ENCODE results near the gene DAZL. TPM values are rescaled to one million over a fixed set of nuclear protein-coding genes. Genes with fewer than 3 reads are reported as not detected.

DAZL gene
- total and polyA plus RNA-seq, 10 of the 15 experiments (the other 5 are each of a cell fraction or from before 2014, with no cell fraction given), result 0.04 to 0.48 (median 0.13) TPM; not detected in 1

- TF ChIP-seq SKIL (IDR thresholded peaks at IDR 0.05; ENCODE audit: low read depth, poor library complexity, severe bottlenecking), result no peak
- no peak for TF ChIP-seq ASH2L (IDR thresholded peaks at IDR 0.05; ENCODE audit: borderline replicate concordance, low read depth)
Measured at GRCh38 chr3:16538507-16538906, 66.7 kb downstream of the DAZL start (continued).

- H3K4me1 ChIP-seq (ENCODE audit: control insufficient read depth, insufficient read depth, low read length), result no peaks in the 10 kb centered on the region
- no peaks in the 10 kb centered on the region for H3K79me2 ChIP-seq (ENCODE audit: control insufficient read depth, insufficient read depth, low read length)
- no peaks in the 10 kb centered on the region for H3K27me3 ChIP-seq (replicated peaks in 1 of 2; ENCODE audit: control insufficient read depth in 2 of 2, insufficient read depth in 2 of 2, low read length in 1 of 2)
- CTCF ChIA-PET, result interaction anchor here (0.9 to 3.0 kb wide), 5 partner anchors 8 to 269 kb away, joined by 3 to 11 read pairs (median 4); no protein-coding TSS in a partner anchor
- H3K27ac ChIP-seq (ENCODE audit: control insufficient read depth, insufficient read depth), result no peak overlapping the region
- intact Hi-C loops (cut with micrococcal nuclease; ENCODE audit: unreplicated experiment) (no loop called here), in situ Hi-C loops (cut with MboI) (no loop called here)
- TF ChIP-seq ZNF592 (IDR thresholded peaks at IDR 0.05), result no peak
- no peak for TF ChIP-seq TARDBP (IDR thresholded peaks at IDR 0.05; ENCODE audit: borderline replicate concordance)
- TF ChIP-seq TCF7 (IDR thresholded peaks at IDR 0.05; ENCODE audit: borderline replicate concordance), result no peak
- no peak for TF ChIP-seq STAT3 (IDR thresholded peaks at IDR 0.05; ENCODE audit: low read depth, low read length)
- TF ChIP-seq IRF4 (IDR thresholded peaks at IDR 0.05; ENCODE audit: low read depth, low read length), result no peak
- TF ChIP-seq TCF3 (IDR thresholded peaks at IDR 0.05; ENCODE audit: borderline replicate concordance, insufficient read depth, low read depth, low read length), result no peak
- no peak for TF ChIP-seq TCF12 (IDR thresholded peaks at IDR 0.05; ENCODE audit: low read depth, low read length)
- no peak for TF ChIP-seq FOXM1 (IDR thresholded peaks at IDR 0.05; ENCODE audit: low read depth, low read length)
- TF ChIP-seq NKRF (conservative IDR thresholded peaks at IDR 0.05), result no peak
- TF ChIP-seq ESRRA (IDR thresholded peaks at IDR 0.05; ENCODE audit: low read length), result no peak
- SMC1A ChIA-PET (ENCODE audit: uncharacterized antibody, unreplicated experiment), result interaction anchor here (0.7 to 3.2 kb wide), 10 partner anchors 10 to 170 kb away, joined by 3 to 12 read pairs (median 6); no protein-coding TSS in a partner anchor
- RAD21 ChIA-PET (ENCODE audit: unreplicated experiment), result interaction anchor here (3.3 kb wide), 1 partner anchor 21 kb away, joined by 8 read pairs; no protein-coding TSS in a partner anchor
- BruUV-seq (replicated peaks), result no TSS peak
- 43% methylated on average over 3 of the region's 3 CpGs for WGBS (ENCODE audit: insufficient coverage, insufficient replicate concordance, low lambda C conversion rate, missing lambda C conversion rate)
- ATAC-seq (no peak), FAIRE-seq (no peak), DNase-seq (ENCODE audit: low read depth, low spot score) (no peak)
- H3K4me3 ChIP-seq, result no peak overlapping the region
- H2AFZ ChIP-seq (ENCODE audit: control insufficient read depth, low read depth, low read length), result no peak overlapping the region
- no peak overlapping the region for H3K4me2 ChIP-seq (ENCODE audit: control insufficient read depth, insufficient read depth)
- POLR2A ChIA-PET, result interaction anchor here (1.6 kb wide), 1 partner anchor 11 kb away, joined by 7 read pairs; no protein-coding TSS in a partner anchor
- H3K9me3 ChIP-seq (replicated peaks; ENCODE audit: control insufficient read depth, insufficient read depth, low read length), result no peaks in the 10 kb centered on the region
- H4K20me1 ChIP-seq (ENCODE audit: control insufficient read depth, insufficient read depth), result no peaks in the 10 kb centered on the region
- H3K9ac ChIP-seq (ENCODE audit: control insufficient read depth, insufficient read depth, low read length), result no peak overlapping the region
- H3K36me3 ChIP-seq (ENCODE audit: control insufficient read depth in 2 of 2, insufficient read depth in 2 of 2, low read length in 1 of 2), result no peaks in the 10 kb centered on the region
Measured at GRCh38 chr3:16536996-16537395, 68.2 kb downstream of the DAZL start.
